Tibial artery (tissue), 4 donors: ENCODE results near the gene MYH14.
"Not testable (repeated sequence)": the region's sequence is repeated elsewhere in the genome, so short reads cannot be mapped to it uniquely, and the experiment has no call there.

Experiments
- DNase-seq, 2 donors: peaks; one replicate each; pipeline ENCODE4 v3.0.0-alpha.2; 2019
- H3K27ac ChIP-seq, 2 donors: fragments of 200-600 bp; sonication (generic) in 1 of 2; 1 replicate in 1 of 2; 2 replicates in 1 of 2; pipeline ENCODE4 v1.5.1; 2018 to 2019; ENCODE audit warnings: mild to moderate bottlenecking in 1 of 2
- H3K27me3 ChIP-seq, 2 donors: fragments of 200-600 bp; sonication (generic) in 1 of 2; one replicate each; pipeline versions ENCODE4 v1.5.1 to v1.6.0; 2016 to 2019
- H3K36me3 ChIP-seq, 3 donors: fragments of 200-600 bp; sonication (generic) in 2 of 3; one replicate each; pipeline ENCODE4 v1.5.1; 2016 to 2019; ENCODE audit warnings: mild to moderate bottlenecking in 2 of 3
- H3K4me1 ChIP-seq, 4 donors: fragments of 200-600 bp; sonication (generic) in 2 of 4; 1 replicate in 3 of 4; 2 replicates in 1 of 4; pipeline ENCODE4 v1.5.1; 2016 to 2019
- H3K4me3 ChIP-seq, 2 donors: fragments of 200-600 bp; sonication (generic) in 1 of 2; 1 replicate in 1 of 2; 2 replicates in 1 of 2; pipeline ENCODE4 v1.5.1; 2018 to 2019; ENCODE audit warnings: mild to moderate bottlenecking in 2 of 2
- H3K9me3 ChIP-seq, 3 donors: fragments of 200-600 bp; sonication (generic) in 1 of 3; one replicate each; pipeline ENCODE4 v1.5.1; 2016 to 2019
- intact Hi-C: fragments of 100-400 bp; cut with DNase I; formaldehyde crosslinking; loops from one replicate; pipeline ENCODE4 v1.15.0; 2023; ENCODE audit warnings: low total_unique reads
- TF ChIP-seq, protein P1 (sequence below), 2 experiments: fragments of 200-600 bp in 1 of 2; fragments of 450-650 bp in 1 of 2; IDR thresholded peaks; one replicate each; pipeline ENCODE4 v1.5.1; 2017 to 2019; ENCODE audit warnings: antibody characterized with exemption in 2 of 2, mild to moderate bottlenecking in 1 of 2, moderate library complexity in 1 of 2

Gene MYH14

DNA sequence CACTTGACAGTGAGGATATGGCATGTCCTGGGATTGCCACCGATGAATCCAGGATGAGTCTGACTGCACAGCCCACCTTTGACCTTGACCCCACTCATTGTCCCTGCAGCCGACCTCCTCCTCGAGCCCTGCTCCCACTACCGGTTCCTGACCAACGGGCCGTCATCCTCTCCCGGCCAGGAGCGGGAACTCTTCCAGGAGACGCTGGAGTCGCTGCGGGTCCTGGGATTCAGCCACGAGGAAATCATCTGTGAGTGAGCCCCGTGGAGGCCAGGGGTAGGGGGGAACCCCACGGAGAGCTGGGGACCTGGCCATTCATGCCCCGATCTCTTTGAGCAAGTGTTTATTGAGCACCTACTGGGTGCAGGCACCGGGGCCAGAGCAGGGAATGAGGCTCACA, 28.4 kb downstream of the MYH14 start:
- Histone ChIP-seq H3K9me3 (no peaks in the 10 kb centered on the region), H3K27ac (no peak overlapping the region), H3K4me3 (no peak overlapping the region), H3K27me3 (peaks cover 0 to 5% of the 10 kb centered on the region in 2 donors), H3K4me1 (no peaks in the 10 kb centered on the region), H3K36me3 (peaks cover 0 to 5% (median 0%) of the 10 kb centered on the region in 3 donors)
- intact Hi-C loops, result no loop called here
- TF ChIP-seq, protein P1, sequence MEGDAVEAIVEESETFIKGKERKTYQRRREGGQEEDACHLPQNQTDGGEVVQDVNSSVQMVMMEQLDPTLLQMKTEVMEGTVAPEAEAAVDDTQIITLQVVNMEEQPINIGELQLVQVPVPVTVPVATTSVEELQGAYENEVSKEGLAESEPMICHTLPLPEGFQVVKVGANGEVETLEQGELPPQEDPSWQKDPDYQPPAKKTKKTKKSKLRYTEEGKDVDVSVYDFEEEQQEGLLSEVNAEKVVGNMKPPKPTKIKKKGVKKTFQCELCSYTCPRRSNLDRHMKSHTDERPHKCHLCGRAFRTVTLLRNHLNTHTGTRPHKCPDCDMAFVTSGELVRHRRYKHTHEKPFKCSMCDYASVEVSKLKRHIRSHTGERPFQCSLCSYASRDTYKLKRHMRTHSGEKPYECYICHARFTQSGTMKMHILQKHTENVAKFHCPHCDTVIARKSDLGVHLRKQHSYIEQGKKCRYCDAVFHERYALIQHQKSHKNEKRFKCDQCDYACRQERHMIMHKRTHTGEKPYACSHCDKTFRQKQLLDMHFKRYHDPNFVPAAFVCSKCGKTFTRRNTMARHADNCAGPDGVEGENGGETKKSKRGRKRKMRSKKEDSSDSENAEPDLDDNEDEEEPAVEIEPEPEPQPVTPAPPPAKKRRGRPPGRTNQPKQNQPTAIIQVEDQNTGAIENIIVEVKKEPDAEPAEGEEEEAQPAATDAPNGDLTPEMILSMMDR (IDR thresholded peaks at IDR 0.05), result no peak
- DNase-seq, result no peak

- peaks cover 0 to 5% (median 0%) of the 10 kb centered on the region in 3 donors for H3K36me3 ChIP-seq
- intact Hi-C loops, result no loop called here
- TF ChIP-seq, protein P1 (IDR thresholded peaks at IDR 0.05), result no peak
- H3K27me3 ChIP-seq, result peaks cover 0 to 5% of the 10 kb centered on the region in 2 donors
- H3K4me3 ChIP-seq, result no peak overlapping the region
- DNase-seq, result no peak
- H3K9me3 ChIP-seq, result no peaks in the 10 kb centered on the region
- H3K27ac ChIP-seq, result no peak overlapping the region
- no peaks in the 10 kb centered on the region for H3K4me1 ChIP-seq
These were observed 29.2 kb downstream of the MYH14 start for GRCh38 chr19:50232600-50232999.

DNA sequence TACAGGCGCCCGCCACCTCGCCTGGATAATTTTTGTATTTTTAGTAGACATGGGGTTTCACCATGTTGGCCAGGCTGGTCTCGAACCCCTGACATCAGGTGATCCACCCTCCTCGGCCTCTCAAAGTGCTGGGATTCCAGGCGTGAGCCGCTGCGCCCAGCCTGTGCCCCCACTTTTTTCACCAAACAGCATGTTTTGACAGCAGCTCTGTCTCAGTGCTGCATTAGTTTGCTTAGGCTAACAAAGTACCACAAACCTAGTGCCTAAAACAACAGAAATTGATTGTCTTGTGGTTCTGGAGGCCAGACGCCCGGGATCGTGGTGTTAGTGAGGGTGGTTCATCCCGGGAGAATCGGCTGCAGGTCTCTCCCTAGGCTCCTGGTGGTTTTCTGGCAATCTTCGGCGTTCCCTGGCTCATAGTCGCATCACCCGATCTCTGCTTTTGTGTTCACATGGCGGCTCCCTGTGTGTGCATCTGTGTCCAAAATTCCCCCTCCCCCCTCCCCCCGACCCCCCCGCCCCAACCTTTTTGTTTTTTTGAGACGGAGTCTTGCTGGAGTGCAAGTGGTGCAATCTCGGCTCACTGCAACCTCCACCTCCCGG, 30.0 kb downstream of the MYH14 start:
- no peaks in the 10 kb centered on the region for H3K4me1 ChIP-seq
- peaks cover 0 to 5% of the 10 kb centered on the region in 2 donors for H3K27me3 ChIP-seq
- TF ChIP-seq, protein P1 (IDR thresholded peaks at IDR 0.05), result no peak
- H3K27ac ChIP-seq, result no peak overlapping the region
- no peak overlapping the region for H3K4me3 ChIP-seq
- intact Hi-C loops, result no loop called here
- no peak for DNase-seq
- H3K9me3 ChIP-seq, result no peaks in the 10 kb centered on the region
- peaks cover 0 to 9% (median 0%) of the 10 kb centered on the region in 3 donors for H3K36me3 ChIP-seq

GRCh38 chr19:50237493-50237892, 34.1 kb downstream of the MYH14 start:
- intact Hi-C loops, DNase-seq, H3K36me3 ChIP-seq, H3K27ac ChIP-seq, H3K27me3 ChIP-seq, H3K4me3 ChIP-seq, H3K4me1 ChIP-seq, H3K9me3 ChIP-seq: not testable (repeated sequence)

- no peak overlapping the region for H3K27ac ChIP-seq
These were observed 34.6 kb downstream of the MYH14 start for GRCh38 chr19:50238043-50238442.

DNA sequence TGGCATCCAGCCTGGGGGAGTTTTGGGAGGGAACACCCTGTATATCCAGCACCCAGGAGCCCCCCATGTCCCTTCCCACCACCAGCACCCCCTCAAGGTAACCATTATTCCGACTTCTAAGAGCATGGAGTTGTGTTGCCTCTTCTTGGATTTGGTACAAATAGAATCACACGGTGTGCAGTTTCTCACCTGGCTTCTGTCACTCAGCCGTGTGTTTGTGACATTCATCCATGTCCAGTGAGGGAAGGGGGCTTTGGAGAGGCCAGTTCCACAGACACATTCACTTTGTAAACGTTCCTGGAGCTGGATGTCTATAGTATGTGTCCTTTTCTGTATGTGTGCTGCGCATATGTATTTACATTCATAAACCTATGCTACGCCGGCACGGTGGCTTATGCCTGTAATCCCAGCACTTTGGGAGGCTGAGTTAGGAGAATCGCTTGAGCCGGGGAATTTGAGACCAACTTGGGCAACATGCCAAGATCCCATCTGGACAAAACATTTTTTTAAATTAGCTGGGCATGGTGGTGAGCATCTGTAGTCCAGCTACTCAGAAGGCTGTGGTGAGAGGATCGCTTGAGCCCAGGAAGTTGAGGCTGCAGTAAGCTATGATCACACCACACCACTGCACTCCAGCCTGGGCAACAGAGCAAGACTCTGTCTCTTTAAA, 36.6 kb downstream of the MYH14 start:
- intact Hi-C loops, result no loop called here
- H3K36me3 ChIP-seq, result peaks cover 0 to 4% (median 0%) of the 10 kb centered on the region in 3 donors
- TF ChIP-seq, protein P1 (IDR thresholded peaks at IDR 0.05), result no peak
- H3K9me3 ChIP-seq, result no peaks in the 10 kb centered on the region
- no peak overlapping the region for H3K27ac ChIP-seq
- H3K27me3 ChIP-seq, result peaks cover 0 to 5% of the 10 kb centered on the region in 2 donors
- no peaks in the 10 kb centered on the region for H3K4me1 ChIP-seq
- DNase-seq, result no peak
- H3K4me3 ChIP-seq, result no peak overlapping the region

More at GRCh38 chr19:50238043-50238442, 34.6 kb downstream of the MYH14 start:
- Histone ChIP-seq H3K27me3 (peaks cover 0 to 5% of the 10 kb centered on the region in 2 donors), H3K4me1 (no peaks in the 10 kb centered on the region), H3K9me3 (no peaks in the 10 kb centered on the region), H3K36me3 (peaks cover 0 to 4% (median 0%) of the 10 kb centered on the region in 3 donors), H3K4me3 (no peak overlapping the region)
- intact Hi-C loops, result no loop called here
- no peak for DNase-seq
- TF ChIP-seq, protein P1 (IDR thresholded peaks at IDR 0.05), result no peak
